Frontal cortex (tissue), 4 donors: Measurements from ENCODE around the gene ASRGL1. TPM values are rescaled to one million over a fixed set of nuclear protein-coding genes. Genes with fewer than 3 reads are reported as not detected.

ENCODE experiments used
- DNase-seq, 2 donors: peaks; one replicate each; pipeline ENCODE4 v3.0.0; 2012; ENCODE audit warnings: low spot score in 2 of 2
- FAIRE-seq: peaks from 2 replicates; lab custom pipeline; 2012; peaks lifted over from hg19 to GRCh38; lab: Jason Lieb, UNC
- total RNA-seq: library from RNA; depleted of rRNA; stranded (reverse); fragments of >200 nt; gene quantifications from one replicate; pipeline ENCODE4 v1.2.3, GENCODE V29; 2014
- donor health status: control.
- donor health status: control.
- donor health status: control.

Gene ASRGL1
- total RNA-seq, 1 donor from 2014 or later = 33.4 TPM

- DNase-seq (no peak), FAIRE-seq (no peak)
These were observed 96.1 kb downstream of the ASRGL1 start for GRCh38 chr11:62433141-62433903.

- DNase-seq = no peak
- FAIRE-seq = no peak
These were observed 96.6 kb downstream of the ASRGL1 start for GRCh38 chr11:62433904-62434276.

DNA sequence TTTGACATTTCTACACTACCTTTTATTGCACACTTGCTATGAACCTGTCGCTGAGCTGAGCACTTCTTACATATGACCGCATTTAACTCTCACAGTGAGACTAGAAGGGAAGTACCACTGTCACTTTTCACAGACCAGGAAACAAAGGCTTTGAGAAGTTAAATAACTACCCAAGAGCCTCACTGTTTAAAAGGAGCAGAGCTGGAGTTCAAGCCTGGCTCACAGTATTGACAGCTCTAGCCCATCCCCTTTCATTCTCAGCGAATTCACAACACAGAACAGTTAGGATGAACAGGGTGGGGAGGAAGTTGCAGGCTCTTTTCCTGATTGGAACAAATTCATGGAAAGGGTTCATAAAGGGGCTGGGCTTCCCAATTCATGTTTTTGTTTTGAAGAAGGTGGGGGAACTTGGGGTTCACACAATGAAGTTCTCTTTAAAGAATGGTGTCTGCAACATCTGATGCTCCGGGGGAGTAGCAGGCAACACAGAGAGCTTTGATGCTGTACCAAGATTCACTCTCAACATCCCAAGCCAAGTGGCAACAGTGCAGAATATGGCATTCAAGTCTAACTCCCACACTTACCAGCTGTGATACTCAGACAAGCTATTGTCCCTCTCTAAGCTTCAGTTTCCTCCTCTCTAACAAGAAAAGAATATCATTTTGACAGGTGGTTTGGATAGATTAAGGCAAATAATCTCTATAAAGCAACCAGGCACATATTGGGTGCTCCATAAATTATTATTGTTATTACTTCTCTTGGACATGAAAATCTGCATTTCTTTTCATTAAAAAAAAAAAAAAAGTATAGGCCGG is 98.8 kb downstream of the ASRGL1 start:
- no peak for FAIRE-seq
- DNase-seq = no peak

DNA sequence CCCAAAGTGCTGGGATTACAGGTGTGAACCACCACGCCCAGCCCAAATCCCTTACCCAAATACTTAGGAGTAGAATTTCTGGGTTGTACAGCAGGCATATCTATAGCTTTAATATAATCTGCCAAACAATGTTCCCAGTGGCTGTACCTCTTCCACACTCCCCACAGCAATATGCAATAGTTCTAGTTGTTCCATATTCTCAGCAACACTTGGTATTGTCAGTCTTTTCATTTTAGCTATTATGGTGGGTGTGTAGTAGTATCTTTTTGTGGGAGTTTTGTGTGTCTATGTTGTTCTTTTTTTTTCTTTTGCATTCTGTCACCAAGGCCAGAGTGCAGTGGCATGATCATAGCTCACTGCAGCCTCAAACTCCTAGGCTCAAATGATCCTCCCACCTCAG is 100.4 kb downstream of the ASRGL1 start:
- no peak for FAIRE-seq
- DNase-seq = no peak

DNA sequence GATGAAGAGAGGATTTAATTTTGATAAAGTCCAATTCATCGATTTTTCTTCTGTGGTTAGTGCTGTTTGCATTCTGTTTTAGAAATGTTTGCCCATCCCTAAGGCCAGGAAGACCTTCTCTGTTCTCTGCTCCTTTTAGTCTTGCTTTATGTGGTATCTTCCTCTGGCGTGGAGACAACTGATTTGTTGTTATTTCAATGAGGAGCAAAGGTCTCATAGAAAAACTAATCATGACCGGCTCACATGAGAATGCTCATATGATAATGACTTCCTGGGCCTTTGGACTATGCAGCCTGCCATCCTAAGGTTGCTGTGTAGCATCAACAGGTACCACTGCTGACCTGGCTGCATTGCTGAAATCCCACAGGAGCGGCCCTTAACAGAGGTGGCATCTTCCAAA is 101.4 kb downstream of the ASRGL1 start:
- FAIRE-seq = no peak
- DNase-seq = no peak

- DNase-seq (no peak), FAIRE-seq (no peak)
These were observed 102.7 kb downstream of the ASRGL1 start for GRCh38 chr11:62439785-62440602.

Other genes with a start within 250 kb of the ASRGL1 start
- gene INCENP, start 213.4 kb upstream of the ASRGL1 start, total RNA-seq = 22.0 TPM
- not detected for gene SCGB1D1, start 147.2 kb upstream of the ASRGL1 start, total RNA-seq
- not detected for gene SCGB2A1, start 128.8 kb upstream of the ASRGL1 start, total RNA-seq
- not detected for gene SCGB1D2, start 95.2 kb upstream of the ASRGL1 start, total RNA-seq
- not detected for gene SCGB2A2, start 67.3 kb upstream of the ASRGL1 start, total RNA-seq
- not detected for gene SCGB1D4, start 38.4 kb upstream of the ASRGL1 start, total RNA-seq
- not detected for gene SCGB1A1, start 81.6 kb downstream of the ASRGL1 start, total RNA-seq
- gene AHNAK, start 209.4 kb downstream of the ASRGL1 start, total RNA-seq = 15.9 TPM
- 1,985 TPM for gene EEF1G, start 236.4 kb downstream of the ASRGL1 start, total RNA-seq